Measurements from ENCODE around the gene SACS.

DNA sequence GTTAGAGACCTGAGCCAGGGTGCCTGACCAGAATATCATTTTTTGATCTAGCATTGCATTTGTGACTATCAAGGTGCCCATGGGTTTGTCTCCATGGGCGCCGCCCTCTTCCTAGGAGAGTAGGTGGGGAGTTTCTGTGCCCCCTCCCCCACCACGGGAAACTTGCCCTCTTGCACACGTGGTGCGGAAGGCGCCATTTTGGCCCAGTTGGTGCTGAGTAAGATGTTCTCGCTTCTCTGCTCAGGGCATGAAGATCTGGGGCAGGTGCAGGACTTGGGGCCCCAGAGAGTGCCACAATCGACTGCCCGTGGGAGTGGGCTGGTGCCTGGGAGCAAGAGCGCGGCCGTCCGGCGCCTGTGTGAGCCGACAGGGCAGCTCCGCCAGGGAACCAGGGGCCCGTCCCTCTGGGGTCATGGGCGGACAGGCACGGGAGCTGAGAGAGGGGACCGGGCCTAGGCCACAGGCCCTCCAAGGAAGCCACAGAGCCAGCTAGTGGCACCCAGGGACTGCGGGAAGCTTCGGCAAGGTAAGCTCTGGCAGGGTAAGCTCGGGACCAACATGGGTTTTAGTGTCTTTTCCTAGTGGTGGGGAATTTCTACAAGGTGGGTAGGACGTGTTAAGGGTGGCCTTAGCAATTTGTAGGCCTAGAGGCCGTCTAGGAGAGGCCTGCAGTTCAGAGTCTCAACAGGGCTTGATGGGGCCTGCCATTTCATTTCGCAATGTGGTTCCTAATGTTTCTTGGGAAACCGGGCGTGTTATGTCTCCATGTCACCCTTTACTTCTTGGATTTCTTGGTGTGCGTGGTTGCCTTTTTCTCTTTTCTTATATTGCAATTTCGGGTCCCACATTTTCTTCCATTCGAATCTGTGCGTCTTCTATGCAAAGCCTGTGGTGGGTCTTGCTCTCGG, 14.5 kb downstream of the SACS start:
- TF ChIP-seq, protein P1, sequence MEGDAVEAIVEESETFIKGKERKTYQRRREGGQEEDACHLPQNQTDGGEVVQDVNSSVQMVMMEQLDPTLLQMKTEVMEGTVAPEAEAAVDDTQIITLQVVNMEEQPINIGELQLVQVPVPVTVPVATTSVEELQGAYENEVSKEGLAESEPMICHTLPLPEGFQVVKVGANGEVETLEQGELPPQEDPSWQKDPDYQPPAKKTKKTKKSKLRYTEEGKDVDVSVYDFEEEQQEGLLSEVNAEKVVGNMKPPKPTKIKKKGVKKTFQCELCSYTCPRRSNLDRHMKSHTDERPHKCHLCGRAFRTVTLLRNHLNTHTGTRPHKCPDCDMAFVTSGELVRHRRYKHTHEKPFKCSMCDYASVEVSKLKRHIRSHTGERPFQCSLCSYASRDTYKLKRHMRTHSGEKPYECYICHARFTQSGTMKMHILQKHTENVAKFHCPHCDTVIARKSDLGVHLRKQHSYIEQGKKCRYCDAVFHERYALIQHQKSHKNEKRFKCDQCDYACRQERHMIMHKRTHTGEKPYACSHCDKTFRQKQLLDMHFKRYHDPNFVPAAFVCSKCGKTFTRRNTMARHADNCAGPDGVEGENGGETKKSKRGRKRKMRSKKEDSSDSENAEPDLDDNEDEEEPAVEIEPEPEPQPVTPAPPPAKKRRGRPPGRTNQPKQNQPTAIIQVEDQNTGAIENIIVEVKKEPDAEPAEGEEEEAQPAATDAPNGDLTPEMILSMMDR (IDR thresholded peaks at IDR 0.05): no peak
- TF ChIP-seq POLR2A (IDR thresholded peaks at IDR 0.05): no peak
